Sigmoid colon (tissue), 4 donors: ENCODE measurements around the gene GOLGA8T.
"Not testable (repeated sequence)": the region's sequence is repeated elsewhere in the genome, so short reads cannot be mapped to it uniquely, and the experiment has no call there.

Source experiments
- CTCF ChIP-seq, 4 experiments: fragments of 450-650 bp in 3 of 4; fragments of 200-600 bp in 1 of 4; IDR thresholded peaks; one replicate each; pipeline ENCODE4 v1.5.1; 2016 to 2019; ENCODE audit warnings: antibody characterized with exemption in 4 of 4, mild to moderate bottlenecking in 3 of 4, moderate library complexity in 2 of 4
- POLR2A ChIP-seq, 2 donors: fragments of 450-650 bp; IDR thresholded peaks; one replicate each; pipeline ENCODE4 v1.6.1; 2016; ENCODE audit warnings: antibody characterized with exemption in 2 of 2, mild to moderate bottlenecking in 2 of 2, moderate library complexity in 2 of 2
- POLR2AphosphoS5 ChIP-seq, 4 donors: sonication (generic); formaldehyde crosslinking; IDR thresholded peaks; one replicate each; pipeline ENCODE4 v1.6.1; 2017; ENCODE audit warnings: antibody characterized with exemption in 4 of 4

GRCh38 chr15:30173041-30173608 lies 38.3 kb downstream of the GOLGA8T start:
- not testable (repeated sequence) for TF ChIP-seq CTCF, POLR2AphosphoS5, POLR2A (IDR thresholded peaks at IDR 0.05)
